T-helper 9 cell (primary cell): Measurements from ENCODE around the gene SPOCK1.

Experiments used
- DNase-seq: peaks from one replicate; pipeline ENCODE4 v3.0.0-alpha.2; 2020

The SPOCK1 gene

GRCh38 chr5:137357436-137357835 is 141.7 kb downstream of the SPOCK1 start:
- DNase-seq: no peak

GRCh38 chr5:137356127-137356526 is 143.0 kb downstream of the SPOCK1 start:
- DNase-seq: no peak

GRCh38 chr5:137355708-137356107 is 143.4 kb downstream of the SPOCK1 start:
- DNase-seq: no peak

GRCh38 chr5:137352095-137352494 is 147.0 kb downstream of the SPOCK1 start:
- DNase-seq: no peak

GRCh38 chr5:137350791-137351190 is 148.3 kb downstream of the SPOCK1 start:
- no peak for DNase-seq

GRCh38 chr5:137348759-137349158 is 150.4 kb downstream of the SPOCK1 start:
- no peak for DNase-seq

- DNase-seq: no peak
These were observed 151.3 kb downstream of the SPOCK1 start for GRCh38 chr5:137347865-137348264.

GRCh38 chr5:137346281-137346680 is 152.8 kb downstream of the SPOCK1 start:
- no peak for DNase-seq

GRCh38 chr5:137345396-137345795 is 153.7 kb downstream of the SPOCK1 start:
- DNase-seq: no peak

GRCh38 chr5:137344723-137345322 is 154.3 kb downstream of the SPOCK1 start:
- no peak for DNase-seq

GRCh38 chr5:137344021-137344420 is 155.1 kb downstream of the SPOCK1 start:
- DNase-seq: no peak

GRCh38 chr5:137342764-137343163 is 156.4 kb downstream of the SPOCK1 start:
- no peak for DNase-seq

- no peak for DNase-seq
These were observed 157.3 kb downstream of the SPOCK1 start for GRCh38 chr5:137341831-137342230.

GRCh38 chr5:137340881-137341280 is 158.2 kb downstream of the SPOCK1 start:
- no peak for DNase-seq

- DNase-seq: no peak
These were observed 162.5 kb downstream of the SPOCK1 start for GRCh38 chr5:137336565-137337120.

GRCh38 chr5:137336161-137336560 is 163.0 kb downstream of the SPOCK1 start:
- DNase-seq: no peak

- DNase-seq: no peak
These were observed 163.6 kb downstream of the SPOCK1 start for GRCh38 chr5:137335493-137335892.

- DNase-seq: no peak
These were observed 165.2 kb downstream of the SPOCK1 start for GRCh38 chr5:137333928-137334327.

- no peak for DNase-seq
These were observed 165.7 kb downstream of the SPOCK1 start for GRCh38 chr5:137333475-137333874.

- DNase-seq: no peak
These were observed 166.8 kb downstream of the SPOCK1 start for GRCh38 chr5:137332296-137332695.

- DNase-seq: no peak
These were observed 169.4 kb downstream of the SPOCK1 start for GRCh38 chr5:137329586-137330296.

GRCh38 chr5:137328991-137329390 is 170.1 kb downstream of the SPOCK1 start:
- DNase-seq: no peak

- no peak for DNase-seq
These were observed 170.7 kb downstream of the SPOCK1 start for GRCh38 chr5:137328463-137328862.

GRCh38 chr5:137325721-137326120 is 173.4 kb downstream of the SPOCK1 start:
- no peak for DNase-seq
